GM19025 (cell line): ENCODE data around the gene RADIL.

Experiments
- ATAC-seq: cut with Tn5 transposase; IDR thresholded peaks from one replicate; pipeline ENCODE4 v1.9.1; 2021; ENCODE audit warnings: mild to moderate bottlenecking, low read depth, moderate library complexity; ENCODE audit not compliant: unreplicated experiment

The RADIL gene

GRCh38 chr7:4763794-4764185, 119.7 kb downstream of the RADIL start:
- ATAC-seq = no peak

GRCh38 chr7:4763091-4763793, 120.3 kb downstream of the RADIL start:
- no peak for ATAC-seq

- no peak for ATAC-seq
Observed at GRCh38 chr7:4762121-4763055, 121.1 kb downstream of the RADIL start.

GRCh38 chr7:4760952-4761351, 122.6 kb downstream of the RADIL start:
- no peak for ATAC-seq

- ATAC-seq = no peak
Observed at GRCh38 chr7:4759211-4759610, 124.3 kb downstream of the RADIL start.

GRCh38 chr7:4758791-4759190, 124.7 kb downstream of the RADIL start:
- ATAC-seq = no peak

GRCh38 chr7:4758111-4758510, 125.4 kb downstream of the RADIL start:
- no peak for ATAC-seq

- ATAC-seq = no peak
Observed at GRCh38 chr7:4755045-4755444, 128.5 kb downstream of the RADIL start.

- ATAC-seq = no peak
Observed at GRCh38 chr7:4754433-4755010, 129.0 kb downstream of the RADIL start.

GRCh38 chr7:4753598-4754432, 129.7 kb downstream of the RADIL start:
- peak; percentile 73 for ATAC-seq

- no peak for ATAC-seq
Observed at GRCh38 chr7:4751398-4751947, 132.0 kb downstream of the RADIL start.

GRCh38 chr7:4749798-4750197, 133.7 kb downstream of the RADIL start:
- no peak for ATAC-seq

GRCh38 chr7:4749363-4749762, 134.2 kb downstream of the RADIL start:
- no peak for ATAC-seq
